ENCODE results near the gene CMSS1.

Gene CMSS1

GRCh38 chr3:99875581-99875928, 57.9 kb downstream of the CMSS1 start:
- no peaks in the 10 kb centered on the region for H3K9me3 ChIP-seq
- H3K4me3 ChIP-seq (ENCODE audit: low read depth, low read length), result peak overlapping the region; percentile 87
- no peaks in the 10 kb centered on the region; the same call in none of the 2 replicates for H3K4me1 ChIP-seq
- no peaks in the 10 kb centered on the region for H3K36me3 ChIP-seq
- no peaks in the 10 kb centered on the region for H3K27me3 ChIP-seq
- TF ChIP-seq, protein P1, sequence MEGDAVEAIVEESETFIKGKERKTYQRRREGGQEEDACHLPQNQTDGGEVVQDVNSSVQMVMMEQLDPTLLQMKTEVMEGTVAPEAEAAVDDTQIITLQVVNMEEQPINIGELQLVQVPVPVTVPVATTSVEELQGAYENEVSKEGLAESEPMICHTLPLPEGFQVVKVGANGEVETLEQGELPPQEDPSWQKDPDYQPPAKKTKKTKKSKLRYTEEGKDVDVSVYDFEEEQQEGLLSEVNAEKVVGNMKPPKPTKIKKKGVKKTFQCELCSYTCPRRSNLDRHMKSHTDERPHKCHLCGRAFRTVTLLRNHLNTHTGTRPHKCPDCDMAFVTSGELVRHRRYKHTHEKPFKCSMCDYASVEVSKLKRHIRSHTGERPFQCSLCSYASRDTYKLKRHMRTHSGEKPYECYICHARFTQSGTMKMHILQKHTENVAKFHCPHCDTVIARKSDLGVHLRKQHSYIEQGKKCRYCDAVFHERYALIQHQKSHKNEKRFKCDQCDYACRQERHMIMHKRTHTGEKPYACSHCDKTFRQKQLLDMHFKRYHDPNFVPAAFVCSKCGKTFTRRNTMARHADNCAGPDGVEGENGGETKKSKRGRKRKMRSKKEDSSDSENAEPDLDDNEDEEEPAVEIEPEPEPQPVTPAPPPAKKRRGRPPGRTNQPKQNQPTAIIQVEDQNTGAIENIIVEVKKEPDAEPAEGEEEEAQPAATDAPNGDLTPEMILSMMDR (IDR thresholded peaks at IDR 0.05; ENCODE audit: low read depth, low read length), result no peak
- no peak for DNase-seq

GRCh38 chr3:99875929-99876841, 58.5 kb downstream of the CMSS1 start:
- no peaks in the 10 kb centered on the region for H3K9me3 ChIP-seq
- TF ChIP-seq, protein P1 (IDR thresholded peaks at IDR 0.05; ENCODE audit: low read depth, low read length), result no peak
- no peaks in the 10 kb centered on the region; the same call in none of the 2 replicates for H3K4me1 ChIP-seq
- no peaks in the 10 kb centered on the region for H3K27me3 ChIP-seq
- peak; percentile 86 for DNase-seq
- H3K4me3 ChIP-seq (ENCODE audit: low read depth, low read length), result peak overlapping the region; percentile 87
- no peaks in the 10 kb centered on the region for H3K36me3 ChIP-seq

GRCh38 chr3:99877031-99877579, 59.4 kb downstream of the CMSS1 start:
- Histone ChIP-seq H3K9me3 (no peaks in the 10 kb centered on the region), H3K4me3 (ENCODE audit: low read depth, low read length) (no peak overlapping the region), H3K27me3 (no peaks in the 10 kb centered on the region), H3K4me1 (no peaks in the 10 kb centered on the region; the same call in 1 of the 2 replicates), H3K36me3 (no peaks in the 10 kb centered on the region)
- no peak for DNase-seq
- TF ChIP-seq, protein P1 (IDR thresholded peaks at IDR 0.05; ENCODE audit: low read depth, low read length), result no peak

DNA sequence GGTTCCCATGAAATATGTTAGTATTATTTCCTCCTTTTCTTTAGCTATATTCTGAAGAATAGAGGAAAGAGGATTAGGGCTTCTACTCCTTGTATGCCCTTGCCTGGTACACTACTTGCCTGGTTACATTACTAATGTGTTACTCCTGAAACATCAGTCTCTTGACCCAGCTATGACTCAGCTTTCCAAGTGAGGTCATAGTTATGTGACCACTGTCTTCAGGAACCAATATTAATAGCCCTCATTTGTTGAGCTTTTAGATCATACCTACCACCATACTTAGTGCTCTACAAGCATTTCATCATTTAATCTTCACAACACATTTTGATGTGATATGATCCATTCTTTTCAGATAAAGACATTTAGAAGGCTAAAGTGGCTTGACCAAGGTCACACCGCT, 60.3 kb downstream of the CMSS1 start:
- no peaks in the 10 kb centered on the region for H3K9me3 ChIP-seq
- H3K4me3 ChIP-seq (ENCODE audit: low read depth, low read length), result no peak overlapping the region
- H3K27me3 ChIP-seq, result no peaks in the 10 kb centered on the region
- H3K4me1 ChIP-seq, result peaks cover 7% of the 10 kb centered on the region; the same call in 1 of the 2 replicates
- TF ChIP-seq, protein P1 (IDR thresholded peaks at IDR 0.05; ENCODE audit: low read depth, low read length), result no peak
- H3K36me3 ChIP-seq, result no peaks in the 10 kb centered on the region
- no peak for DNase-seq

DNA sequence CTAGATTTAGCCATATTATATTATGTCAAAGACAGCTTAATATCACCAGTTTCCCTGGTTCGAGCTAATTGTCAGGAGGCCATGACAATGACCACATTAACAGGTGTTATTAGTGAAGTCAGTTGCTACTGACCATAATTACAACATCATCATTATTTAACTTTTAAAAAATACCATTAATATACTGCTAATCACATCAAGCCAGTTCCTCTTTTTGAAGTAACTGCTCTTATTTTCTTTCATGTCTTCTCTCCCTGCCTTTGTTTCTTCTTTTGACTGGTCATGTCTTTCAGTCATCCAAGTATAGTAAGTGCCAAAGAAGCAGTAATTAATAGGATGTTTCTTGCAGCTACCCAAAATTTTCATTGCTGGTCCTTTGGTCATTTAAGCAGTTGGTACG, 61.6 kb downstream of the CMSS1 start:
- TF ChIP-seq, protein P1 (IDR thresholded peaks at IDR 0.05; ENCODE audit: low read depth, low read length), result no peak
- H3K4me1 ChIP-seq, result peaks cover 9% of the 10 kb centered on the region; the same call in 1 of the 2 replicates
- DNase-seq, result no peak

GRCh38 chr3:99881121-99881524, 63.5 kb downstream of the CMSS1 start:
- DNase-seq, result no peak
- no peak overlapping the region for H3K4me3 ChIP-seq (ENCODE audit: low read depth, low read length)
- H3K36me3 ChIP-seq, result no peaks in the 10 kb centered on the region
- H3K27me3 ChIP-seq, result no peaks in the 10 kb centered on the region
- no peaks in the 10 kb centered on the region for H3K9me3 ChIP-seq
- peaks cover 9% of the 10 kb centered on the region; the same call in 1 of the 2 replicates for H3K4me1 ChIP-seq
- TF ChIP-seq, protein P1 (IDR thresholded peaks at IDR 0.05; ENCODE audit: low read depth, low read length), result no peak

More for the DNA sequence above, 61.6 kb downstream of the CMSS1 start:
- Histone ChIP-seq H3K9me3 (no peaks in the 10 kb centered on the region), H3K36me3 (no peaks in the 10 kb centered on the region), H3K27me3 (no peaks in the 10 kb centered on the region), H3K4me3 (ENCODE audit: low read depth, low read length) (no peak overlapping the region)
